HG03095 (cell line): Measurements from ENCODE around the gene EXOSC3.
"Not testable (repeated sequence)": the region's sequence is repeated elsewhere in the genome, so short reads cannot be mapped to it uniquely, and the experiment has no call there.

Experiments
- ATAC-seq: cut with Tn5 transposase; IDR thresholded peaks from one replicate; pipeline ENCODE4 v1.9.1; 2021; ENCODE audit warnings: moderate library complexity; ENCODE audit not compliant: unreplicated experiment

The EXOSC3 gene

DNA sequence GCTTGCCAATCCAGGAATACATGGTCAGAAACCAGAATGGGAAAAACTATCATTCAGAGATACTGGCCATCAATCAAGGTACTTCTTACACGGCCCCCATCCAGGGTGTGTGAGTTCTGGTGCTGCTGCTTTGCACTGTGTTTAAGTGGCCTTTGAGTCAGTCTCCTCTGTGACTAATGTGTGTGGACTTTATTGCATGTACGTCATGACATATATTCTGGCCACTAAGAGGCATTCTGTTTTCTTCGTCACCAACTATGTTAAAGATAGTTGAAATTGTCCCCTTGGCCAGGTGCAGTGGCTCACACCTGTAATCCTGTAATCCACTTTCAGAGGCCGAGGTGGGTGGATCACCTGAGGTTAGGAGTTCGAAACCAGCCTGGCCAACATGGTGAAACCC, 8.5 kb downstream of the EXOSC3 start:
- no peak for ATAC-seq

DNA sequence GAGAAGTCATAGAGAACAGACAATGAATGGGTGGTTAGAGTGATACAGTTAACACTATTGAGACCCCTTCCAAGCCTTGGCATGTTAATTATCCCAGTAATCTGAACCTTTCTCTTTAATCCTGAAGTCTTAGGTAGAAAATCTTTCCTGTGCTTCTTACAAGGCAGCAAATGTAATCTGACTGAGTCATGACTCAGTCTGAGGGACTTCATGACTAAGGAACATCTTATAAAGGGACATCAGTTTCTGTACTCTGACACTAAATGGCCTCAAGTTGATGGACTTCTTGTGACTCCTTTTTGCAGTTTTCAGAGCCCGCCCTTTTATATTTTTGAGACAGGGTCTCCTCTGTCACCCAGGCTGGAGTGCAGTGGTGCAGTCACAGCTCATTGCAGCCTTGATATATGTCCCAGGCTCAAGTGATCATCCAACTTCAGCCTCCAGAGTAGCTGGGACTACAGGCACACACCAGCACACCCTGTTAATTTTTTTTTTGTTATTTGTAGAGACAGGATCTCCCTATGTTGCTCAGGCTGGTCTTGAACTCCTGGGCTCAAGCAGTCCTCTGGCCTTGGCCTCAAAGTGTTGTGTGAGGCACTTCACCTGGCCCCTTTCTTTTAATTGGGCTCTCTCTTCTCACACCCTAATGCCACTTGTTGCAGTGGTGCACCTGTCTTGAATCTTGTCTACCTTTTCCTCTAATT, 9.5 kb downstream of the EXOSC3 start:
- no peak for ATAC-seq

DNA sequence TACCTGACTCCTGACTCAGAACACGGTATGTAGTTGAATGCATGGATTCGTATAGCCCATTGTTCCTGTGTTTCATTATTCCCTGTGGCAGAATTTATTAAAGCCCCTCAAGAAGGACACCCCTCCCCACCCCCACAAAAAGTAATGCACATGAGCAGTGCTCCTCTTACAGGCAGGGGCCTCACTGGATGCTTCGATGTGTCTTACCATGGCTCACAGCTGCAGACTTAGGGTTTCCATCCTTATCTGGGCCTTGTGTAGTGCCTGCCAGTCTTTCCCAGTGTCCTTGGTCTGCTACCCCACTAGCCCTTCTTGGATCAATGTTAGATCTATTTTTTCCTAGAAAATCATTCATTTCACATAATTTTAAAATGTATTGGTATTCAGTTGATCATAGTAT, 14.9 kb downstream of the EXOSC3 start:
- no peak for ATAC-seq

DNA sequence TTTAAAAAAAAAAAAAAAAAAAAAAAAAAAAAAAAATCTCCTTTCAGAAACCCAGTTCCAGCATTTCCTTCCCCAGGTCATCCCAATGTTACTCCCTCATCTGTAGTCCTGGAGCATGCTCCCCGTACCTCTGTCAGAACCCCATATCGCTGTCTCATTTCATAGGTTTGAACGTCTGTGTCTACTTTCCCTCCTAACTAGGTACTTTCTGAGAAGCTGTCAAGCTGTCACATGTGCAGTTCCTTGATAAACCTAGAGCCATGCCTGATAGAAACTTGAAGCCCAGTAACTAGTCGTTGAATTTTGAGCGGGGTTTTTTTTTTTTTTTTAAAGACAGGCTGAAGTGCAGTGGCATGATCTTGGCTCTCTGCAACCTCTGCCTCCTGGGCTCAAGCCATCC, 15.6 kb downstream of the EXOSC3 start:
- ATAC-seq: no peak

DNA sequence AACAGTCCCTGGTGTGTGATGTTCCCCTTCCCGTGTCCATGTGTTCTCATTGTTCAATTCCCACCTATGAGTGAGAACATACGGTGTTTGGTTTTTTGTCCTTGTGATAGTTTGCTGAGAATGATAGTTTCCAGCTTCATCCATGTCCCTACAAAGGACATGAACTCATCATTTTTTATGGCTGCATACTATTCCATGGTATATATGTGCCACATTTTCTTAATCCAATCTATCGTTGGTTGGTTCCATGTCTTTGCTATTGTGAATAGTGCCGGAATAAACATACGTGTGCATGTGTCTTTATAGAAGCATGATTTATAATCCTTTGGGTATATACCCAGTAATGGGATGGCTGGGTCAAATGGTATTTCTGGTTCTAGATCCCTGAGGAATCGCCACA, 19.6 kb downstream of the EXOSC3 start:
- ATAC-seq: not testable (repeated sequence)

DNA sequence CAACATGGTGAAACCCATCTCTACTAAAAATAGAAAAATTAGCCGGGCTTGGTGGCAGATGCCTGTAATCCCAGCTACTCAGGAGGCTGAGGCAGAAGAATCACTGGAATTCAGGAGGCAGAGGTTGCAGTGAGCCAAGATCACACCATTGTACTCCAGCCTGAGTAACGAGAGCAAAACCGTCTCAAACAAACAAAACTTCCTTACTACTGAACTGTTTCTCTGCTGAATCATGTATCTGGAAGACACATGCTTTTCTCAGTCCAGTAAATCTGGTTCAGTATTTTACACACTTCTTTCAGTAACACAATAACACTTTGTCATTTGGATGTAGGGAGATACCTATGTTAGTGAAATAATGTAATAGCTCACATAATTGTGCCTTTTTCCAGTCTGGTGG, 23.4 kb downstream of the EXOSC3 start:
- no peak for ATAC-seq

GRCh38 chr9:37760416-37761161, 24.3 kb downstream of the EXOSC3 start:
- ATAC-seq: no peak

DNA sequence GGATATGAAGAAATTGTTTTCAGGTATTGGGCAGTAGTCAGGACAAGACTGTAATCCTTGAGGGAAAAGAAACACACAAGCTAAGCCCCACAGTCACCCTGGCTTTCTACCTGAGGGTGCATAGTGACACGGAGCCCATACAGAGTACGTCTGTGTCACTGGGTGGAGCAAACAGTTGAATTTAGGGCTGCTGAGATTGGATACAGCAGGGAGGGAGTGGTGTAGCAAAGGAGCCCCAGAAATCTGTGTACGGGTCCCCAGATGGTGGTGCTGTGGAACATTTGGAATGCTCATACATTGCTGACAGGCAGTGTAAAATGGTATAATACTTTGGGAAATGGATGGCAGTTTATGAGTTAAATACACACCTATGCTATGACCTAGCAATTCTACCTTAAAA, 26.1 kb downstream of the EXOSC3 start:
- no peak for ATAC-seq

- peak; percentile 87 for ATAC-seq
These were observed 31.2 kb downstream of the EXOSC3 start, which contains the start of gene TRMT10B for GRCh38 chr9:37753489-37754190. Gene TRMT10B, plus strand, starts transcription at chr9:37753805. Its CDS starts 8,127 bp downstream, at chr9:37761932.

DNA sequence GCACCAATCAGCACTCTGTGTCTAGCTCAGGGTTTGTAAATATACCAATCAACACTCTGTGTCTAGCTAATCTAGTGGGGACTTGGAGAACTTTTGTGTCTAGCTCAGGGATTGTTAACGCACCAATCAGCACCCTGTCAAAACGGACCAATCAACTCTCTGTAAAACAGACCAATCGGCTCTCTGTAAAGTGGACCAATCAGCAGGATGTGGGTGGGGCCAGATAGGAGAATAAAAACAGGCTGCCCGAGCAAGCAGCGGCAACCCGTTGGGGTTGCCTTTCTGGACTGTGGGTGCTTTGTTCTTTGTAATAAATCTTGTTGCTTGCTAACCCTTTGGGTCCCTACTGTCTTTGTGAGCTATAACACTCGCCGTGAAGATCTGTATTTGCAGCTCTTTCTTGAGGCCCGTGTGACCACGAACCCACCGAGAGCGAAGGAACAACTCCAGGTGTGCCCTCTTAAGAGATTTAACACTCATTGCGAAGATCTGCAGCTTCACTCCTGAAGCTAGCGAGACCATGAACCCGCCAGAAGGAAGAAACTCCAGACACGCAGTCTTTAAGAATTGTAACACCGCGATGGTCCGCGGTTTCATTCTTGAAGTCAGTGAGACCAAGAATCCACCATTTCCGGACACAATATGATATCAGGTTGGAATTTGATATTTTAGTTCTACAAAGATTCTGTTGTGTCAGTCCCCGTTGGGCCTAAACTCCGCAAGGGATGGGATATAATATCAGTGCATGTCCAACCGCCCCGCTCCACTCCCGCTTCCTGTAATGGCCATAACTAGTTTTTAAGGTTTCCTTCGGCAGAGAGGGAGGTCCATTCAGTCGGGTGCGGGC, 32.0 kb downstream of the EXOSC3 start:
- no peak for ATAC-seq

DNA sequence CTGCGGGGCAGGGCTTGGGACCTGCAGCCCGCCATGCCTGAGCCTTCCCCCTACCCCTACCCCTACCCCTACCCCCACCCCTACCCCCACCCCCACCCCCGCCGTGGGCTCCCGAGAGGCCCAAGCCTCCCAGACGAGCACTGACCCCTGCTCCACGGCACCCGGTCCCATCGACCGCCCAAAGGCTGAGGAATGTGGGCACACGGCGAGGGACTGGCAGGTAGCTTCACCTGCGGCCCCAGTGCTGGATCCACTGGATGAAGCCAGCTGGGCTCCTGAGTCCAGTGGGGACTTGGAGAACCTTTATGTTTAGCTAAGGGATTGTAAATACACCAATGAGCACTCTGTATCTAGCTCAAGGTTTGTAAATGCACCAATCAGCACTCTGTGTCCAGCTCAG, 32.8 kb downstream of the EXOSC3 start:
- not testable (repeated sequence) for ATAC-seq

- not testable (repeated sequence) for ATAC-seq
These were observed 33.2 kb downstream of the EXOSC3 start for GRCh38 chr9:37751704-37752103.

GRCh38 chr9:37751186-37751585, 33.7 kb downstream of the EXOSC3 start:
- no peak for ATAC-seq

- ATAC-seq: no peak
These were observed 35.7 kb downstream of the EXOSC3 start for GRCh38 chr9:37749129-37749528.

- ATAC-seq: peak; percentile 62
These were observed 37.6 kb downstream of the EXOSC3 start for GRCh38 chr9:37747271-37747753.

DNA sequence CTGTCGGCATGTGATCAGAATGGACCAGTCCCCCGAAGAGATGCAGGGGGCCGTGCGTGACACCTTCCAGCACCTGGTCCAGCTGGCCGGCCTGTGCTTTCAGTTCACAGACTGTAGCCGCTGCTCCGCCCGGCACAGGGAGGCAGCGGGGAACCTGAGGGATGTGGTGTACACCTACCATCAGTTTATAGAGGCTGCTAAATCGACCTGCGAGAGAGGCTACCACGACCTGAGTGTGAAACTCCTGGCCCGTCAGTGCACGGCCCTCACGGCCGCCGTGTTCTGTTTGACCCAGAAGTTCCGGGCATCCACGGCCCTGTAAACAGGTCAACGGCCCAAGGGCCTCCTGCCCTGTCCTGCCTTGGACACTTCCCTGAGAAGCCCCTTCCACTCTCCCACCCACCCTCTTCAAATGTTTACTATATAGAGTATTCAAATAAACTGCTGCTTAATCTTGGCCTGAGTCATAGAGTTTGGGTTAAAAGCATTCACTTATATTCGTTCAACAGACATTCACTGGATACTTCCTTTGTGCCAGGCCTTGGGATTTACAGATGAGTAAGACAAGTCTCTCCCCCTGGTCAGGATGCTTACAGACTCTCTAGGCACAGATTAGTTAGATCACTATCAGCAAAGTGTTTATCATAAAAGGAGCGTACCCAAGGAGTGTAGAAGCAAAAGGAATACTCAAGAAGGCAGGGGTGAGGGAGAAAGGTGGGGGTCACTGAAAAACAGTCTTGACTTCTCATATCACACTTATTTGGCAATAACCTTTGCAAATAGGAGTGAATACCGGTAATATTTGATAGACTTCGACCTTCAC, 38.2 kb downstream of the EXOSC3 start:
- no peak for ATAC-seq

- no peak for ATAC-seq
These were observed 38.9 kb downstream of the EXOSC3 start for GRCh38 chr9:37745970-37746369.

DNA sequence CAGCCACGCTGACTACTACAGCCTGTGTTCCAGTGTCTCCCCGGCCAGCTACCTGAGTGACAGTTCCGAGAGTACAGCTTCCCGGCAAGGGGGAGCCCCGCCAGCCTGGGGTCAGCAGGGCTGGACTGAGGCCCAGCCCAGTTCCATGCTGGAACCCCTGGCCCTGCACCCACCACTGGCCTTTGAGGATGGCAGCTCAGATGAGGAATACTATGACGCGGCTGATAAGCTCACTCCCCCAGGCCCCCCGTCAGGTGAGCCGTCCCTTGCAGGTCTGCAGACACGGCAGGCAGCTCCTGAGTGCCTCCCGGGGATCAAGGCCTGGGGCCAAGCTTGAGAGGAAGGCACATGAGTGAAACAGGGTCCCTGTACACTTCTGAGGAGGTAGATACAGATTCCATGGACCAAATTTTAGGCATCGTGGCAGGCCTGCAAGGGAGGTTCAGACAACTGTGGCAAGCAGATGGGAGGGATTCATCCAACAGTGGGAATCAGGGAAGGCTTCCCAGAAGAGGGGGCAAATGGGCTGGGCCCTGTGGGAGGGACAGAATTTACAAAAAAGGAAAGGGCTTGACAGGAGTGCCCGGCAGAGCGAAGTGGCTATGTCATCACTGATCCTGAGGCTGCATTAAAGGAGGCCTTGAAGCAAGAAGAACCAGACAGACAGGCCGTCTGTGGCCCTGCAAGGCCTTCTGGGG, 44.1 kb downstream of the EXOSC3 start:
- ATAC-seq: no peak

DNA sequence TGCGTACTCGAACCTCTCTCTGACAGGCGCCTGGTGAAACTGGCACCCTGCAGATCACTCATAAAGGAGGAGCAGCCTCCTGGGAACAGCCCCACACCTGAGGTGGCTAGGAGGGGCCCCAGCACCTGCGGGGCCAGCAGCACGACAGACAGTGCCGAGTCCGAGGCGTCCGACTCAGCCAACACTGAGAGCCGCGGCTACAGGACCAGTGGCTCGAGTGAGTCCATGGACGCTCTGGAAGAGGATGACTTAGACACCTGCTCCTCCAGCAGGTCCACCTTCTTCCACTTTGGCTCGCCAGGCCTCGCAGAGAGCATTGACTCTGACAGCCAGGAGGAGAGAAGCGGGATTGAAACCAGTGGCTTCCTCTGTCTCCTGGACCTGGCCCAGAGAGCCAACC, 44.7 kb downstream of the EXOSC3 start:
- ATAC-seq: no peak
